IgD-negative memory B cell (primary cell): ENCODE results near the gene ROCK2. TPM values are rescaled to one million over a fixed set of nuclear protein-coding genes. Genes with fewer than 3 reads are reported as not detected.
"Not testable (repeated sequence)": the region's sequence is repeated elsewhere in the genome, so short reads cannot be mapped to it uniquely, and the experiment has no call there.

Experiments used
- H3K27ac Mint-ChIP-seq, 3 donors: one replicate each; pipeline ENCODE4 v1.8.0; 2020 to 2022; ENCODE audit warnings: mild to moderate bottlenecking in 3 of 3, mixed read lengths in 3 of 3, moderate library complexity in 1 of 3
- H3K27me3 Mint-ChIP-seq: one replicate; pipeline ENCODE4 v1.8.0; 2021; ENCODE audit warnings: mixed read lengths
- H3K36me3 Mint-ChIP-seq: one replicate; pipeline ENCODE4 v1.8.0; 2020; ENCODE audit warnings: mild to moderate bottlenecking, mixed read lengths
- H3K4me1 Mint-ChIP-seq, 3 donors: one replicate each; pipeline ENCODE4 v1.8.0; 2020 to 2022; ENCODE audit warnings: mixed read lengths in 3 of 3, mild to moderate bottlenecking in 1 of 3
- H3K4me3 Mint-ChIP-seq, 4 donors: one replicate each; pipeline ENCODE4 v1.8.0; 2020 to 2022; ENCODE audit warnings: mild to moderate bottlenecking in 4 of 4, mixed read lengths in 4 of 4, moderate library complexity in 3 of 4
- H3K9me3 Mint-ChIP-seq, 3 donors: one replicate each; pipeline ENCODE4 v1.8.0; 2020 to 2021; ENCODE audit warnings: mixed read lengths in 3 of 3, mild to moderate bottlenecking in 1 of 3
- polyA plus RNA-seq: library from polyadenylated mRNA; unstranded; fragments of 300-500 nt; fragmentation: Illumina TruSeq; gene quantifications from one replicate; pipeline ENCODE4 v1.2.3, GENCODE V29; 2021

The ROCK2 gene
- polyA plus RNA-seq, 1 donor from 2014 or later, result 13.3 TPM

DNA sequence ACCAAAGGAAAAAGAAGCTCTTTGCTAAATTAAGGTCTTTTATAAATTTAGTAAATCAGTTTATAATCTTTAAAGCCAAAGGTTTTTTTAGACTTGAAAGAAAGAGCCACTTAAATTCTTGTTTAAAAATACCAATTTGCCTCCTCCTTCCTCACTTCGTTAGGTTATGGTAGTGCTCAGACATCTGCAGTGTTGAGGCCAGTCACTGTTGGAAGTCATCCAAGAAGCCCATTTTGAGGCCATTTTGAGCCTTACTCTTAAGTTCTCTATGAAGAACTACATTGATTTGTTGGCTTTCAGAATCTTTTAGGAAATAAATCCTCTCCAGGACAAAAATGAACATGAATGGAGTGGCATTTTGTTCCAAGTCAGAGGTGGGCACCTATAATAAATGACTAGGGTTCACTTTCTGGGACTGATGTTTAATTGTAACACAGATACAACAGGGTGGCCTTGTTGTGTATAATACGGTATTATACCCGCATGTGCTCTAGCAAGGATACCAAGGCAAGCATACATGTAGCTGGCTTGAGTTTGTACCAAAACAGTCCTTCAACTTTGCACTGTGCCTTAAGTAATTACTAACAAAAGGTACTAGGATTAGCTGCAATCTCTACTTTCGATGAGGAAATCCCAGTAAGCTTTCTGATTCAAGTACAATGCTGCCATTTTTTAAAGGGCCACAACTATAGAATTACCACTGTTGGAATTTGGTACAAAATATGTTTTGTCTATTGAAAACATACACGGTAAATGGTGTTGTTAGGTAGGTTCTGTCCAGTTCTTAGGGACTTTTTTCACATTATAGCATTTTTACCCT lies 166.4 kb downstream of the ROCK2 start:
- Mint-ChIP-seq H3K27ac (no peak overlapping the region), H3K4me3 (no peak overlapping the region), H3K27me3 (no peaks in the 10 kb centered on the region), H3K36me3 (peaks cover 3% of the 10 kb centered on the region), H3K4me1 (peaks cover 2 to 6% (median 5%) of the 10 kb centered on the region in 3 donors), H3K9me3 (no peaks in the 10 kb centered on the region)

DNA sequence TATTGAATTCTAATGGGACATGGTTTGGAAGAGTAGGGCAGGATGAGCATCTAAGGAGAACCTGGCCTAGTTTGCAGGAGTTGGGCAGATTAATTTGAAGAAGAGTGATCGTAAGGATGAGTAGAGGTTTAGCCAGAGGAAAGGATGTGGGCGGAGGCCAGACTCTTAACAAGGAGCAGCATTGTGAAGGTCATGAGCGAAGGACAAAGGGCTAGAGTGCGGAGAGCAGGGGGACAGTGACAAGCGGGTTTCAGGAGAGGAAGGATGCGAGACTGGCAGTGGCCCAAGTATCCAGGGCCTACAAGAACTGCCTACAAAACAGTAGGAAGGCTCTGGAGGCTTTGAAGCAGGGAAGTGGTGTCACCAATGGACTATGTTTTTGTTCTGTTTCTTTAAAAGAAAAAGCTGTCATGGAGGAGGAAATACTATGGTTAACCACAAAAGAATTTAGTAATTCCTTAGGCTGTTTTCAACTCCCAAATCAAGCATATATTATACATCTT lies 169.1 kb downstream of the ROCK2 start:
- Mint-ChIP-seq H3K27ac (peak overlapping the region in 1 of 3 donors; percentile 14), H3K36me3 (peaks cover 3% of the 10 kb centered on the region), H3K9me3 (no peaks in the 10 kb centered on the region), H3K27me3 (no peaks in the 10 kb centered on the region), H3K4me1 (peaks cover 2 to 6% (median 5%) of the 10 kb centered on the region in 3 donors), H3K4me3 (no peak overlapping the region)

DNA sequence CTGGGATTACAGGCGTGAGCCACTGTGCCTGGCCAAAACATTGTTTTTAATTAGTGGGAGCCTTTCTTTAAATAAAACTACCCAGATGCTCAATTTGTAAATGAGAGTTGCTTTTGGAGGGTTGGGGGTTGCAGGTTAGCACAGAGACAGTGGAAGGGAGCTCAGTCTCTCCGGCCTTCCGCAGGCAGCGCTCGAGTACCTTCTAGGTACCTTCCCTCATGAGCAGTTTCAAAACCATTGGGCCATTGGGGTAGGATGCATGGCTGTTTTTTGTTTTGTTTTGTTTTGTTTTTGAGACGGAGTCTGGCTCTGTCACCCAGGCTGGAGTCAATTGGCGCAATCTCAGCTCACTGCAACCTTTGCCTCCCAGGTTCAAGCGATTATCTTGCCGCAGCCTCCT lies 170.2 kb downstream of the ROCK2 start:
- no peak overlapping the region for H3K27ac Mint-ChIP-seq
- H3K36me3 Mint-ChIP-seq, result peaks cover 3% of the 10 kb centered on the region

DNA sequence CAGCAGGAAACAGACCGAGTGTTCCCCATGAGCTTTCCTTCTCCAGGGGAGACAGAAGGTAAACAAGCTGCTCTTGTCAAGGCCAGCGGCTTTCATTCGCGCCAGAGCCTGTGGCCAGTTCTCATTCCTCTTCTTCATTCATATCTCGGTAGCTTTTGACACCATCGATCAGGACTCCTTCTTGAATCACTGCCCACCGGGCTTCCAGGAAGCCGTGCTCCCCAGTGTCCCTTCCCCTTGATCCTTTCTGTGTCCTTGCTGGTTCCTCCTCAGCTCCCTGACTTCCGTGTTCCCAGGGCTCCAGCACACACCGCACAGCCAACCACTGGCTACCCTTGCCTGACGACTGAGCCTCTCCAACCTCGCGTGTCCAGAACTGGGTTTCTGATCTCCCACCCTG lies 175.1 kb downstream of the ROCK2 start:
- H3K9me3 Mint-ChIP-seq, result no peaks in the 10 kb centered on the region
- peaks cover 0 to 1% (median 0%) of the 10 kb centered on the region in 3 donors for H3K4me1 Mint-ChIP-seq
- H3K4me3 Mint-ChIP-seq, result no peak overlapping the region
- H3K27ac Mint-ChIP-seq, result peak overlapping the region in 1 of 3 donors; percentile 82
- no peaks in the 10 kb centered on the region for H3K27me3 Mint-ChIP-seq
- H3K36me3 Mint-ChIP-seq, result peaks cover 3% of the 10 kb centered on the region

More for the DNA sequence above, 170.2 kb downstream of the ROCK2 start:
- Mint-ChIP-seq H3K27me3 (no peaks in the 10 kb centered on the region), H3K4me1 (peaks cover 3 to 6% (median 5%) of the 10 kb centered on the region in 3 donors), H3K4me3 (no peak overlapping the region), H3K9me3 (no peaks in the 10 kb centered on the region)

DNA sequence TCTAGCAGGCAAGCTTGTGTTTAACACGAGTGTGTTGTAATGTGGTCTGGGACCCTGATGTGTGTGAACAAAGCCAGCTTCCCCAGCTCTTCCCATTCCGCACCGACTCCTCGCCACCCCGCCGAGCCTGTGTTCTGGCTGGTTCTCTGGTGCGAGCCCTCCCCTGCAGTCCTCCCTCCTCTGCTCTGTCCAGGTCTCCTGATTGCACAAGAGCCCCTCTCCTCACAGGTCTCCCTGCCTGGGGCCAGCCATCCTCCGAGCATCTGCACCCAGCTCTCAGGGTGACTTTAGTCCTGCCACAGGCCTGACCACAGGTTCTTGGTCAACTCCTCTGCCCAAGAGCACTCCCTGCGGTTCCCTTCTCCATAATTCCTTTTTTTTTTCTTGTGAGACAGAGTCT lies 175.9 kb downstream of the ROCK2 start:
- H3K9me3 Mint-ChIP-seq, result no peaks in the 10 kb centered on the region
- no peak overlapping the region for H3K27ac Mint-ChIP-seq
- peaks cover 3% of the 10 kb centered on the region for H3K36me3 Mint-ChIP-seq
- H3K4me1 Mint-ChIP-seq, result peaks cover 0 to 2% (median 1%) of the 10 kb centered on the region in 3 donors
- H3K4me3 Mint-ChIP-seq, result no peak overlapping the region
- no peaks in the 10 kb centered on the region for H3K27me3 Mint-ChIP-seq

DNA sequence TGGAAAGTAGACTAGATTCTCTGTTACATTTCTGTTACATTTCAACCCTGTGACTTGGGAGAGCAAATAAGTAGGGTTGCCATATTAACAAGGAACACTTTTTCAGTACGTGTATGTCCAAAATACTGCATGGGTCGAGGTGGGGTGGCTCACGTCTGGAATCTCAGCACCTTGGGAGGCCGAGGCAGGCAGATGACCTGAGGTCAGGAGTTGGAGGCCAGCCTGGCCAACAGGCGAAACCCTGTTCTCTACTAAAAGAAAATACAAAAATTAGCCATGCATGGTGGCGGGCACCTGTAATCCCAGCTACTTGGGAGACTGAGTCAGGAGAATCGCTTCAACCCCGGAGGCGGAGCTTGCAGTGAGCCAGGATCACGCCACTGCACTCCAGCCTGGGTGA lies 178.0 kb downstream of the ROCK2 start:
- Mint-ChIP-seq H3K27ac (no peak overlapping the region), H3K4me3 (no peak overlapping the region), H3K27me3 (no peaks in the 10 kb centered on the region), H3K9me3 (no peaks in the 10 kb centered on the region), H3K36me3 (peaks cover 3% of the 10 kb centered on the region), H3K4me1 (peaks cover 0 to 2% (median 1%) of the 10 kb centered on the region in 3 donors)

DNA sequence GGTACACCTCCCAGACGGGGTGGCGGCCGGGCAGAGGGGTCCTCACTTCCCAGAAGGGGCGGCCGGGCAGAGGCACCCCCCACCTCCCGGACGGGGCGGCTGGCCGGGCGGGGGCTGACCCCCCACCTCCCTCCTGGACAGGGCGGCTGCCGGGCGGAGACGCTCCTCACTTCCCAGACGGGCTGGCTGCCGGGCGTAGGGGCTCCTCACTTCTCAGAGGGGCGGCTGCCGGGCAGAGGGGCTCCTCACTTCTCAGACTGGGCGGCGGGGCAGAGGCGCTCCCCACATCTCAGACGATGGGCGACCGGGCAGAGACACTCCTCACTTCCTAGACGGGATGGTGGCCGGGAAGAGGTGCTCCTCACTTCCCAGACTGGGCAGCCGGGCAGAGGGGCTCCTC lies 179.4 kb downstream of the ROCK2 start:
- H3K27ac Mint-ChIP-seq, result not testable (repeated sequence)

DNA sequence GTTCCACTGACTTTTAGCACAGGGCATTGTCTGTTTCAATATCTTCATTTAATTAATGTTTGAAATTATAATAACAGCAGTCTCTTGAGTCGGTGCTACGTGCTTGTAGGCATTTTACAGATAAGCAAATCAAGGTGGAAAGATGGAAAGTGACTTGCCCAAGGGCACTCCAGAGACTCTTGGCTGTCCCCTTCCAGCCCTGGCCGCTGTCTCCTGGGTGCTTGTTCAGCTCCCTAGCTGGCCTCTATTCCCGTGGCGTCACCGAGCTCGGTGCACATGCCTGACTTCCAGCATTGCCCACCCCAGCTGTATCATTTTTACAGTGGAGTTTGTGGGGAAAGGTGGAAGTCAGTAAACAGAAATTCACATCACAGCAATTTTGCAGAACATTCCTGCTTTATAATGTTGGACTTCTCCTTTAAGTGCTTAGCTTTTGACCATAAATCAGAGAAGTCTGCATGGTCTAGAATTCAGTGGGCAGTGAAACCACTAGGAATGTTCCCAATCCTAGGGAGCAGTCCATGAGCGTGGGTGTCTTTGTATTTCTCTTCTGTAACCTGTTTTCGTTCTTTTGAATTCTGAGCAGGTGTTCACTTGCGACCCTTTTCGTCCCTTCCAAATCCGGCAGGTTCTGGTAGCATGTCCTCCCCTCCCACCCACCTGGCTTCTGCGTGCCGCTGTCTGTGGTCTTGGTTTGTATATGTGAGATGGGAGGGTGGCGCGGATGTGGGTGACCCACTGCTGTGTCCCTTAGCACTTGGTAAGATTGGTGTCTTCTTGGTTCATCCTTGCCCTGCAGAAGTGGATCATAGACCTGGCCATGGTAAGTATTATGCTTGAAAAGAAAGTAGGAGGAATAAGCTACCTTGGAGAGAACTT lies 180.8 kb downstream of the ROCK2 start:
- H3K27me3 Mint-ChIP-seq, result no peaks in the 10 kb centered on the region
- no peaks in the 10 kb centered on the region for H3K9me3 Mint-ChIP-seq
- H3K27ac Mint-ChIP-seq, result no peak overlapping the region
- no peaks in the 10 kb centered on the region for H3K36me3 Mint-ChIP-seq
- H3K4me1 Mint-ChIP-seq, result peaks cover 7 to 13% (median 7%) of the 10 kb centered on the region in 3 donors
- H3K4me3 Mint-ChIP-seq, result peak overlapping the region in 1 of 4 donors; percentile 26

More for the DNA sequence above, 179.4 kb downstream of the ROCK2 start:
- H3K36me3 Mint-ChIP-seq, H3K4me3 Mint-ChIP-seq, H3K27me3 Mint-ChIP-seq, H3K9me3 Mint-ChIP-seq: not testable (repeated sequence)
- H3K4me1 Mint-ChIP-seq, result peaks cover 7 to 13% (median 8%) of the 10 kb centered on the region in 3 donors

DNA sequence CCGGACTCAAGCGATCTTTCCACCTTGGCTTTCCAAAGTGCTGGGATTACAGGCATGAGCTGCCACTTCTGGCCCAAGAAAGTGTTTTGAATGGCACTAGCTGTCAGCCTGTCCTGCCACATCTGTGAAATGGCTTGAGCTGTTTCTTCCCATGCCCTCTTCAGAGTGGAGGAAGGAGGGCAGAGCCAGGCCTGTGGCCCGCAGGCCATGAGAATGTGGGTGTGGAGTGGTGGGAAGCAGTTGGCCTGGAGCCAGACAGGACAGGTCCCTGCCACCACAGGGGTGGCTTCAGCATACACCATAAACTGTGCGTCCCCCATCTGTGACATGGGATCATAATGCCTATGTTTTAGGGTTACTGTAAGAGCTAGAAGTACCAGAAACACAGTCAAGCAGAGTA lies 182.7 kb downstream of the ROCK2 start:
- Mint-ChIP-seq H3K4me1 (peaks cover 7 to 15% (median 8%) of the 10 kb centered on the region in 3 donors), H3K4me3 (peak overlapping the region in 2 of 4 donors; percentile 12), H3K27me3 (no peaks in the 10 kb centered on the region), H3K9me3 (no peaks in the 10 kb centered on the region), H3K27ac (no peak overlapping the region), H3K36me3 (no peaks in the 10 kb centered on the region)

DNA sequence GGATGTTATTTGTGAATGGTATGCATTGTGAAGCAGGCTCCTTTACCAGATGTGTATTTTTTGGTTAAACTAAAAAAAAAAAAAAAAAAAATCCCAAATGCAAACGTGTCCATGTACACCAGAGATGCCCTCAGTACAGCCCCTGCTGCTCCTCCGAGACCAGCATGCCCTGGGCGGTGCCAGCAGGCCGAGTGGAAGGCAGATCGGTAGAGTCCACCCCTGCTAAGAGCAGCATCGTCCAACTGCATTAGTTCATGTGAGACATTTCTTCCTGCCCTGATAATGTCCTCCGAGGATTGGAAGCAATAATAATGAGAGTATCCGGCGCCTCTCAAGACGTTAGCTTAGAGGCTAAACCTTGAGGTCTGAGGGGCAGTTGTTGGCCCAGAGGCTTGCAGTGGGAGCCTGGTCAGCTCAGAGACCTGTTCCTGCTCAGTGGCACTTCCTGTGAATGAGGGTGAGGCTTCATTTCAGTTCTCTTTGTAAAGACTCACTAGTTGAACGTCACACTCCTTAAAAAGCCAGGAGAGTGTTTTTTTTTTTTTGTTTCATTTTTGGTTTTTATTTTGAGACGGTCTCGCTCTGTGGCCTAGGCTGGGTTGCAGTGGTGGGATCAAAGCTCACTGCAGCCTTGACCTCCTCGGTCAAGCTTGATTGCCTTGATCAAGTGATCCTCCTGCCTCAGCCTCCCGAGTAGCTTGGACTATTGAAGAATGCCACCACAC lies 183.5 kb downstream of the ROCK2 start:
- peak overlapping the region in 3 of 4 donors; percentile 67 to 87 (median 71) for H3K4me3 Mint-ChIP-seq
- H3K27ac Mint-ChIP-seq, result peak overlapping the region; percentile 64 to 93 (median 66)
- no peaks in the 10 kb centered on the region for H3K9me3 Mint-ChIP-seq
- H3K36me3 Mint-ChIP-seq, result no peaks in the 10 kb centered on the region
- peaks cover 10 to 18% (median 12%) of the 10 kb centered on the region in 3 donors for H3K4me1 Mint-ChIP-seq
- H3K27me3 Mint-ChIP-seq, result no peaks in the 10 kb centered on the region

DNA sequence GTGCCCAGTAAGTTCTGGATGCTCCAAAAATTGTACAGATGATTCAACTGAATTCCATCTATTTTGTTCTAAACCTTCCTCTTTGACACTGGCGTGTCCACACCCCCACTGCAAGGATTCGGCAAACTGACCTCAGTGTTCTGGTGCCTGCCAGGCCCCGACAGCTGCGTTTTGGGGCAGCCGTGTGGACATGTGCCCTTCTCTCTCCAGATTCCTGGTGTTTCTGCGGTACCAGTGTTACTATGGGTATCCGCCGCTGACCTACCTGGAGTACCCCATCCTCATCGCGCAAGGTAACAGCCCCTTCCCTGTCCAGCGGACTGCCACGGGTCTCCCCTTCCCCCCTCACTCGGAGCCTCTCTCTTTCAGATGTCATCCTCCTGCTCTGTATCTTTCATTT lies 184.2 kb downstream of the ROCK2 start:
- no peaks in the 10 kb centered on the region for H3K36me3 Mint-ChIP-seq
- no peaks in the 10 kb centered on the region for H3K27me3 Mint-ChIP-seq
- peaks cover 12 to 20% (median 14%) of the 10 kb centered on the region in 3 donors for H3K4me1 Mint-ChIP-seq
- H3K4me3 Mint-ChIP-seq, result no peak overlapping the region
- no peaks in the 10 kb centered on the region for H3K9me3 Mint-ChIP-seq
- peak overlapping the region in 2 of 3 donors; percentile 64 to 66 for H3K27ac Mint-ChIP-seq

DNA sequence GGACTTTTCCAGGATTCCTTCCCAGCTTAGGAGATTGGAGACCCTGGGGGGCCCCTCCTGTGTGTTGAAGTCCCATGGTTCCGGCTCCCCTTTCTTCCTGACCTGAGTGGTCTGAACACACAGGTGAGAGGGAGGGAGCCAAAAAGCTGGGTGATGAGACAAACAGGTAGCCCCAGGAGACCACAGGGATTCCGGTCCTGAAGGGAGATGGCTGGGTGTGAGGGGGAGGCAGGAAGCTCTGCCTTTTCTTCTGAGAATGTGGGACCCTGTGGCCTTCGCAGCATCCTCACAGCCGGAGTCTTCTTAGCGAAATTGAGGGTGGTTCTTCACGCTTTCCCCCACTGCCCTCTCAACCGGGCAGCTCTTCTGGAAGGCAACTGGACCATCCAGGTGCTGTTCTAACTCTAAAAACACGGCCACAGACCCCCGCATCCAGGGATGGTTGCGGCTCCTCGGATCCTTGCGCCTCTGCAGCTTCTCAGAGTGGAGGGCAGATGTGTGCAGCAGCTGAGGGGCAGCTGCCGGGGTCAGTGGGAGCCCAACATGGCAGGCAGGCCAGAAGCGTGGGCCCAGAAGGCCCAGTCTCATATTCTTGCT lies 184.8 kb downstream of the ROCK2 start:
- Mint-ChIP-seq H3K4me3 (peak overlapping the region in 1 of 4 donors; percentile 32), H3K9me3 (no peaks in the 10 kb centered on the region), H3K36me3 (no peaks in the 10 kb centered on the region), H3K27ac (peak overlapping the region in 1 of 3 donors; percentile 48), H3K4me1 (peaks cover 12 to 20% (median 14%) of the 10 kb centered on the region in 3 donors), H3K27me3 (no peaks in the 10 kb centered on the region)

DNA sequence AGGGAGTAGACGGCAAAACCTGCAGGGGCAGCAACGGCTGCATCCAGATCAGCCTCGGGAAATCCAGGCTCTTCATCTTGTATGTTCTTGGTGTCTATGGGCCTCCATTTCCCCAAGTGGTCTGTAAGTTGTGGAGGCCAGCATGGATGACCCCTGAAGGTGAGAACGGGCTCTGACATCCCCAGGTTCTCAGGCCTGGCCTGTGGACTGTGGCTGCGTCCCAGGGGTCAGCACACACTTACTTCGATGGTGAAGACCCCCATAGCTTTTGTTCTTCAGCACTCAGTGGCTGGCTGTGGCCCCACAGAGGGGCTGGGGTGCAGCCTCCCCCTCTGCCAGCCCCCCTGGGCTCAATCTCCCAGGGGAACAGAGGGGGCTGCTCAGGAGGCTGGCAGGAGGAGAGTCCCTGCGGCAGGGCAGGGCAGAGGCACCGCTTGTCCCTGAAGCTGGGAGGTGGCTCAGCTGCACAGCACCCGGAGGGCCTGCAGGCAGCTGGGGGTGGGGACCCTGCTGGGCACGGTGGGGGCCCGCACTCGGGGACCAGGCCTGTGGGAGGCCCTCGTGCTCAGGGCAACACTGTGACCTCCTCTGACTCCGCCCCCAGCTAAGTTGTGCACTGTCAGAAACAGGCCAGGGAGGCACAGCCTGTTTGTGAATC lies 185.4 kb downstream of the ROCK2 start:
- H3K4me1 Mint-ChIP-seq, result peaks cover 14 to 21% (median 18%) of the 10 kb centered on the region in 3 donors
- no peaks in the 10 kb centered on the region for H3K27me3 Mint-ChIP-seq
- H3K27ac Mint-ChIP-seq, result no peak overlapping the region
- H3K9me3 Mint-ChIP-seq, result no peaks in the 10 kb centered on the region
- H3K36me3 Mint-ChIP-seq, result no peaks in the 10 kb centered on the region
- H3K4me3 Mint-ChIP-seq, result no peak overlapping the region

DNA sequence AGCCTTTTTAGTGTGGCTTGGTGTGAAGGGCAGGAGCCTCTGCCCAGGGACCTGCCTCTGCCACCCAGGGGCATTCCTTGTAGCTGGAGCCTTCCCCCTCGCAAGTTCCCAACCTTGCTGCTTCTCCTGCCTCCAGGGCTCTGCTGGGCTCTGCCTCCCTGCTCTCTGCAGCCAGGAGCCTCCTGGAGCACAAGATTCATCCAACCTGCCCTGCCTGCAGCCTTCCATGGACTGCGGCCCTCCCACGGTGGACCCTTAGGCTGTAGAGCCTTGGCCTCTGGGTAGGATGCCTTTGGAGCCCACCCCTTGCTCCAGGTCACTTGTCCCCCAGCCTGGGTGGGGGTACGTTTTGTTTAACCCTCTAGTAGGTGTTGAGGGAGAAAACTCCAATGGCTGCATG lies 186.7 kb downstream of the ROCK2 start:
- H3K4me3 Mint-ChIP-seq, result peak overlapping the region in 3 of 4 donors; percentile 39 to 79 (median 50)

More for the DNA sequence above, 186.7 kb downstream of the ROCK2 start:
- no peaks in the 10 kb centered on the region for H3K27me3 Mint-ChIP-seq
- H3K9me3 Mint-ChIP-seq, result no peaks in the 10 kb centered on the region
- no peaks in the 10 kb centered on the region for H3K36me3 Mint-ChIP-seq
- H3K27ac Mint-ChIP-seq, result no peak overlapping the region
- peaks cover 14 to 20% (median 18%) of the 10 kb centered on the region in 3 donors for H3K4me1 Mint-ChIP-seq
